ENCODE measurements around the gene PAQR8. TPM values are rescaled to one million over a fixed set of nuclear protein-coding genes. Genes with fewer than 3 reads are reported as not detected.

Gene PAQR8
- total RNA-seq, 1 donor from 2014 or later, result 1.9 TPM

DNA sequence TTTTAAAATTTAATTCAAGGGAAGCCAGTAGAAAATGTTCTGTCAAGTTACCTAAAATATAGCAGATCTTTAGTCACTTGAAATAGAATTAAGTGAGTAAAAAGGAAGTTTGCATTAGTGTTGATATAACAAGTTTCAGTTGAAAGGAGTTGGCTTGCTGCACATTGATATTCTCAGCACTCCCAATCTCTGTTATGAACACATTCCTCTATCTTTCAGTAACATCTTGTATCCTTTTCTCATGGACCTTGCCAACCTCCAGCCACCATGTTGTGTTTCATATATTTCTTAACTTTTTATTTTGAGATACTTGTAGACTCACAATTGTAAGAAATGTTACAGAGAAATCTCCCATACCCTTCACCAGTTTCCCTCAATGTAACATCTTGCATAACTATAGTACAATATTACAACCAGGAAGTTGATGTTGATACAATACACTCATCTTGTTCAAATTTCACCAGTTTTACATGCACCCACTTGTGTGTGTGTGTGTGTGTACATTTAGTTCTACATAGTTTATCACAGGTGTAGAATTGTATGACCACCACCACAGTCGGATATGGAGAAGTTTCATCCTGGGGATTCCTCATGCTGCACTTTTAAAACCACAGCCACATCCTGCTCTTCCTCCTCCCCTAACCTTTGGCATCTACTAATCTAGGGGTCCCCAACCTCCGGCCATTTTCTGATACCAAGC, 20.2 kb upstream of the PAQR8 start:
- no peak for DNase-seq (ENCODE audit: missing footprints)
- no peak for ATAC-seq
- intact Hi-C loops (cut with DNase I), result no loop called here

- intact Hi-C loops (cut with DNase I), result no loop called here
- ATAC-seq (no peak), DNase-seq (ENCODE audit: missing footprints) (no peak)
Measured at GRCh38 chr6:52345311-52345710, 16.6 kb upstream of the PAQR8 start.

DNA sequence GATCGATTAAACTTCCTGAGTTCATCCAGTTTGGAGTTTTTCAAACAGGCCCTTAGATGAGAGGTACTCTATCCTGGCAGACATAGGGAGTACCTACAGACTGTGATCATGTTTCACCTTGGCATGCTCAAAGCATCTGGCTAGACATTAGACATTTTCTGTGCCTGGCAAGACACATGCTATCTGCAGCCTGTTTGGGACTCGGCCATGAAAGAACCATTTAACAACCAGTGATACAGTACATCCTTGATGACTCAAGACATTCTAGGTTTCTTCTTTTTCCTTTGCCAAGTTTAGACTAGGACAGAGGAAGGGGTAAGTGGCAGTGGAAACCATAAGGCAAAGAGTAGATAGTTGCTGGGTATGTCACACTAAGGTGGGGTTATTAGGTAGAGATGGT, 15.4 kb upstream of the PAQR8 start:
- DNase-seq (ENCODE audit: missing footprints), result no peak
- ATAC-seq, result no peak
- intact Hi-C loops (cut with DNase I), result no loop called here

DNA sequence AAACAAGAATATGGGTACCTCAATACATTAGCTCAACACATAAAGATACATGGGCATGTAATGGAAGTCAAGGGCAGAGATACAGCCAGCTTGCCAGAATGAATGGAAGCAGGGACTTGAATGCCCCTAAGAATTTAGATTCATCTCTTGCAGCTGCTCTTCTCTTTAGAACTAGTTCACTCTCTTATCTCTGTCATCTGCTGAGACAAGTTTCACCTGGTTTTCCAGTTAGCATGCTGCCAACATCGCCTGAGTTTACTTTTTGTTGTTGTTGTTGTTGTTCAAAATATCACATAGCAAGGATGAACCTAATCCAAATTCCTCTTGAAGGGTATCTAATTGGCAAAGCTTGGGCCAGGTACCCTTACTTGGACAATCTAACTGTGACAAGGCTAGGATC, 14.1 kb upstream of the PAQR8 start:
- ATAC-seq (no peak), DNase-seq (ENCODE audit: missing footprints) (no peak)
- intact Hi-C loops (cut with DNase I), result no loop called here

GRCh38 chr6:52351879-52352238, 10.1 kb upstream of the PAQR8 start:
- DNase-seq (ENCODE audit: missing footprints) (no peak), ATAC-seq (no peak)
- intact Hi-C loops (cut with DNase I), result no loop called here

DNA sequence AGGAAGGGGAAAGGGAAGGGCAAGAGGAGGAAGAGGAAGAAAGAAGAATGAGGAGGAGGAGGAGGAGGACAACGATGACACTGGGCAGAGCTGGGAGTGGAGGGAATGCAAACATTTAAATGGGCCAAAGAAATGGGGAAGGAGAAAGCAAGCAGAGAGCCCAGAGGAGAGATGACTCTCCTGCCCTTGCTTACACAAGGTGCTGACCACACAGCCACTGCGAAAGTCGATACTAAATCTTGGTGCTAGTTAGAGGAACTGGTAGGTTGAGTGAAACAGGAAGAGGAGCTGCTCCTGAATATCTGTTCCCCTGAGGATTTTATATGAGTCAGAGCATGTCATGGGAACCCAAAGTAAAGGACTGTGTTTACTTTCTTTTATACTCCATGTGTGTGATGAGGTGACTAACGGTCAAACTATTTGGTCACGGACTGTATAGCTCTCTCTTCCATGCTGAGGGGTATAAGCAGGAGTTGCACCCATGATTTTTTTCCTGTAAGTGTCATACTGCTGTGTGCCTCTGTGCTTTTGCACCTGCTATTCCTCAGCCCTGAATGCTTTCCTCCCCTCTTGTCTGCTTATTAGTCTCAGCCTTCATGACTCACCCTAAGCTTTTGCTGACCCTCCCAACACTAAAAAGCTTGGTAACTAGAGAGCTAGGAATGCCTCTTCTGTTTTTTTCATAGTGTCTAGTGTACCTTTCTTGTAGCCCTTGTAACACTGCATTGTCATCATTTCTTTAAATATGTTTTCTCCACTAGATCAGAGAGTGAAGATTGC, 9.5 kb upstream of the PAQR8 start:
- ATAC-seq, result peak; percentile 68
- no peak for DNase-seq (ENCODE audit: missing footprints)
- intact Hi-C loops (cut with DNase I), result no loop called here

GRCh38 chr6:52356017-52356416, 5.9 kb upstream of the PAQR8 start:
- intact Hi-C loops (cut with DNase I), result no loop called here
- DNase-seq (ENCODE audit: missing footprints) (no peak), ATAC-seq (no peak)

- DNase-seq (ENCODE audit: missing footprints) (no peak), ATAC-seq (no peak)
- intact Hi-C loops (cut with DNase I), result no loop called here
Measured at GRCh38 chr6:52359403-52359802, 2.5 kb upstream of the PAQR8 start.

GRCh38 chr6:52360028-52360427, 1.9 kb upstream of the PAQR8 start:
- intact Hi-C loops (cut with DNase I), result loop anchor here (5.0 kb wide), 2 partner anchors 37 to 73 kb away; no protein-coding TSS in a partner anchor
- no peak for DNase-seq (ENCODE audit: missing footprints)
- no peak for ATAC-seq

DNA sequence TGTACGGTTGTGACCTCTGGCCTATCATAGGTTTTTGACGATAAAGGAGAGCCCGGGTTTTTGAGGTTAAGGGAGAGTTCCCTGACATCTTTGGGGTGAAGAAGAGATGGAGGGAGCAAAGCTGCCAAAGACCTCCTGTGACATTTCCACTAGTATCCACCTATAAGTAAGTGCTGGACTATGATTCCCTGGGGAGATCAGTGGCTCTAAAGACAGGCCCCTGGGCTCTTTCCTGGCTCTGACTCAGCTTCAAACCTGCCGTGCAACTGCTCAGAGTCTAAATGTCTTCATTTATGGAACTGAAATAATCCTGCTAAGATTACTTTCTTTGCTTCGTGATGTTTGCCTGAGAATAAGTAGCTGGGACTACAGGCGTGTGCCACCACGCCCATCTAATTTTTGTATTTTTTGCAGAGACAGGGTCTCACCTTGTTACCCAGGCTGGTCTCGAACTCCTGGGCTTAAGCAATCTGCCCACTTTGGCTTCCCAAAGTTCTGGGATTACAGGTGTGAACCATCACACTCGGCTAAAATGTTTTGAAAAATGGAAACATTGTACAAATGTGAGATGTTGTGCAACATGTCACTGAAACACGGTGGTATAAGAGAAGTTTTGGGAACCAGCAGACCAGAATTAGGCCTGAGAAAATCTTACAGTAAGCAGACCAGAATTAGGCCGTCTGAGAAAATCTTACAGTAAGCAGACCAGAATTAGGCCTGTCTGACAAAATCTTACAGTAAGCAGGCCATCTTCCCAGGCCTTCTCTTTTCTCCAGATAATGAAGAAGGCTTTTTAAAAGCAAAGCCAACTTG, 1.1 kb upstream of the PAQR8 start:
- intact Hi-C loops (cut with DNase I), result loop anchor here (5.0 kb wide), 2 partner anchors 36 to 74 kb away; no protein-coding TSS in a partner anchor
- ATAC-seq, result no peak

DNA sequence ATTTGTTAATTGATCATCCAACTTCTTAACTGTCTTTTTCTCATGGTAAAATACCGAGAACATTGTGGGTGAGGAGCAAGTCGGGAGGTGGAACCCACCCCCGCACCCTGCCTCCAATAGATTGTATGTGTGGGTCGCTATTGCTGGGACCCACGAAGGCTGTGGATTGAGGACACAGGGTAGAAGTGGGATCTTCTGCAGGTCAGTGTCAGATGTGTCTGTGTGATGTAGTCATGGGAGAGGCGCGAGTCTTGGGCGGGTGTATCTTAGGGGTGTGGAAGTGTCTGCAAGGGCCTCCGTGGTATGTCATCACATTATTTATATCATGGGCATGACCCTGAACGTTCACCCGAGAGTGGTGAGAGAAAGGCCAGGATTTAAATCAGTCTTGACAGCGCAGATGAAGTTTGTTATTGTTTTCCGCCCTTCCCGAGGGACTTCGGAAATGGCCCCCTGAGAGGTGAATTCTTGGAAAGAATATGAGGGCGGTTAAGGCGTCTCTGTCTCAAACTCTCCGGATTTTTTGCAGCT, 472 bp upstream of the PAQR8 start:
- ATAC-seq (peak; percentile 45), DNase-seq (ENCODE audit: missing footprints) (no peak)
- intact Hi-C loops (cut with DNase I), result loop anchor here (5.0 kb wide), 2 partner anchors 36 to 74 kb away; no protein-coding TSS in a partner anchor

More for the DNA sequence above, 1.1 kb upstream of the PAQR8 start:
- no peak for DNase-seq (ENCODE audit: missing footprints)

DNA sequence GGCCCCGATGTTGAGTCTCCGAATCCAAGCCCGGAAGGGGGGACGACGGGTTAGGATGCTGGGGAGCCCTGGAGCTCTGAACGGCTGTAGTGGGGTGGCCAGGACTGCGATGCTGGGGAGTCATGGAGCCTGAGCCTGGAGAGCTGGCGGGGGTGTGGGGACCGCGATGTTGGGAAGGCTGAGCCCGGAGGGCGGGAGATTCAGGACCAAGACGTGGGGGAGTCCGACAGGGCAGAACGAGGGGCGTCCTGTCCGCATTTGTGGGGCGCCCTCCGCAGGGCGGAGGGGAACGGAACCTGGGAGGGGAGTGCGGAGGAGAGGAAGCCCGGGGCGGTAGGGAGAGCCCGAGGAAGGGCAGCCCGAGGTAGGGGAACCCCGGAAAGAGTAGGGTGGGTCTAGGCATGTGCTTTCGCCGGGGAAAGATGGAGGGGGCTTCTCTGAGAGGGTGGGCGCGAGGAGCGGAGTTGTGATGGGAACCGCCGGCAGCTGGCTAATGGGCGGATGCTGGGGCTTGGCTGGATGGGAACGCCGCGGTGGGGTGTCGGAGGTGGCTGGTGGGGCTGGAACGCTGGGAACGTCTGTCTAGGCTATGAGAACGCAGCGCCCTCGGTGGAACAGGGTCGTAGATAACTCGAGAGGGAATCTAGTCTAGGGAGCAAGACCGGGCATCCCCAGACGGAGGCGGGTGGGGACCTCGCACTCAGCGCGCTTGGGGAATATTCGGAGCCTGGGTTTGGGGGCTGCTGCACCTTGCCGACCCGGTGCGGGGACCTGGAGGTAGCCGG, 684 bp downstream of the PAQR8 start:
- no peak for DNase-seq (ENCODE audit: missing footprints)
- ATAC-seq, result peak; percentile 25
- intact Hi-C loops (cut with DNase I), result loop anchor here (5.0 kb wide), 2 partner anchors 35 to 75 kb away; no protein-coding TSS in a partner anchor

DNA sequence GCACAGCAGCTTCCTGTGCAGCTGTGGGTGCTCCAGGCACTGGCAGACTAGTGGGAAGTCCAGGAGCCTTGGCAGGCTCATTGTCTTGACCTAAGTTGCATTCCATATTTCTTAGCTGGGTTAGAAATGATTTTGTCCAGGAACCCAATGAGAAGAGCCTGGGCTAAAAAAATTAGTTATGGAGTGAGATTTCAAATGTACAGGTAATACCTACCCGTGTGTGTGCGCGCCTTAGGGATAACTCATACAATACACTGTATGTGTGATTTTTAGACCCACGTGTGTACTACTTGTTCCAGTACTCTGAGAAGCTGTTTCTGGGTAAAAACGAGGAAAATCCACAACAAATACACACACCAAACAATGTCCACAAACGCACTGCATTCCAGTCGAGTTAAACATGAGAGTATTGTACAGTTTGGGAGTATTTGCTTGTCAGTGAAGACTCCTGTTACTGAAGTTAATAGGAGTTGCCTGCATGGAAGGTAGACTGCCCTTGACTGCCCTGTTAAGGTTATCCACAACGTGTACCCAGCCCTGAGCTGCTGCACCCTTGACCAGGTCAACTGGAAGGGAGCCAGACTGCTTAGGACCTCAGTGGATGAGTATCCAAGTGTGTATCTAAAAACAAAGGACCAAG, 1.4 kb downstream of the PAQR8 start:
- no peak for ATAC-seq
- no peak for DNase-seq (ENCODE audit: missing footprints)
- intact Hi-C loops (cut with DNase I), result loop anchor here (5.0 kb wide), 2 partner anchors 34 to 76 kb away; no protein-coding TSS in a partner anchor

DNA sequence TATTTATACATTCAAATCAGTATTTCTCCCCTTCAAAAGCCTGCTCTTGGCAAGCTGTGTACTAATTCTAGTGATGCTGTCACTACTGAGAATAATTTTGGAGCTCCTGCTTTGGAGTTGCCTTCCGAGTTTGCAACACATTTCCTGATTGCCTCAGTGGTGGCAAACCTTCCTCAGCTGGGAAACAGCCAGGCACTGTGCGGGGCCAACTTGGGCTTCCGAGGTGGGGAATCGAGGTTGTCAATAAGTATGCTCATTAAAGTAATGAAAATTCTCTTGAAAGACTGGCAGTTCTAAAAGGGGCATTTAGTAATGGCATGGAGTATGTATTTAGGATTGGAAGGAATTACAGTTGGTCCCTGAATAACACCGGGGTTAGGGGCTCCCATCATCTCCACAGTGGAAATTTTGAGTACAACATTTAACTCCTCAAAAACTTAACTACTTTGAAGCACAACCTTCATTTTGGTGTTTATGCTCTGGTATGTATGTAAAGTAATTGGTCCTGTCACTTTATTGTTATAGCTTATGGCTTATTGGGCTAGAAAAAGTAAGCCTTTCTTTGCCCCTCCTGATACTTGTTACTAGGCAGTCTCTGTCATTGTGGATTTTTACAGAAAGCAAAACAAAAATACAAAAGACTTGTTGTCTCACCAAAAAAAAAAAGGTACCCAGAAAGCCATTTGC, 2.7 kb downstream of the PAQR8 start:
- ATAC-seq (no peak), DNase-seq (ENCODE audit: missing footprints) (no peak)
- intact Hi-C loops (cut with DNase I), result loop anchor here (5.0 kb wide), 2 partner anchors 33 to 77 kb away; no protein-coding TSS in a partner anchor

- intact Hi-C loops (cut with DNase I), result no loop called here
- ATAC-seq (no peak), DNase-seq (ENCODE audit: missing footprints) (no peak)
Measured at GRCh38 chr6:52365317-52365716, 3.4 kb downstream of the PAQR8 start.

DNA sequence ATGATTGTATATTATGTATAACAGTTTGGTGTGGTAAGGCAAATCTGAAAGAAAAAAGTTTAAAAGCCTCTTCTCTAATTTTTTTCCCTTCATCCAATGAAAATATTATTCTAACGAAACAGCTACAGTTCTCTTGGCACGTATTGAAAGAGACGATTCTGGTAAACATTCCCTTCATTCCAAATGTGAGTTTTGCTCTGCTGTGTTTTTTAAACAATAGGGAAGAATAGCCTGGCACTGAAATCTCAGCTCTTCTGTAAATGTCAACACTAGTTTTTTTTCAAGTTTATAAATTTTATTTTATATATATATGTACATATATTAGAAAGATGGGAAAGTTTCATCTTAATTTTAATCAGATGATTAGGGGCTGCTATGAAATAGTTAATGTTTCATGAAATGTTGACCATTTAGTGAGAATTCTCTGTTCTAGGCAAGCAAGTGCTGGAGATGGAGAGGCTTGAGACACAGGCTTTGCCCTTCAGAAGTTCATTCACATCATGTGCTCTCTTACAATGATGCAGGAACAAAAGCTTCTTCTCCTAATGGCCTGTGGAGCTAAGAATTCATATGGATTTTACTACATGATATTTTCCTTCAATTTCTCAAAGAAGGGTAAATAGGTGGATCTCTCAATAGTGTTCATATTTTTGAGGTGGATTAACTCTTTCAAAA, 4.1 kb downstream of the PAQR8 start:
- no peak for ATAC-seq
- intact Hi-C loops (cut with DNase I), result no loop called here
- no peak for DNase-seq (ENCODE audit: missing footprints)

- intact Hi-C loops (cut with DNase I), result no loop called here
Measured at GRCh38 chr6:52368002-52368401, 6.1 kb downstream of the PAQR8 start.

More at GRCh38 chr6:52368002-52368401, 6.1 kb downstream of the PAQR8 start:
- DNase-seq (ENCODE audit: missing footprints) (no peak), ATAC-seq (no peak)

All from Right ventricle myocardium inferior (tissue), 1 donor.